ENCODE data around the gene EIF5AL1. TPM values are rescaled to one million over a fixed set of nuclear protein-coding genes. Genes with fewer than 3 reads are reported as not detected.
"Not testable (repeated sequence)": the region's sequence is repeated elsewhere in the genome, so short reads cannot be mapped to it uniquely, and the experiment has no call there.

Gene EIF5AL1
- under 1 TPM in 2 of 4 donors, not detected in 2; 0.17 to 0.19 TPM for total RNA-seq

DNA sequence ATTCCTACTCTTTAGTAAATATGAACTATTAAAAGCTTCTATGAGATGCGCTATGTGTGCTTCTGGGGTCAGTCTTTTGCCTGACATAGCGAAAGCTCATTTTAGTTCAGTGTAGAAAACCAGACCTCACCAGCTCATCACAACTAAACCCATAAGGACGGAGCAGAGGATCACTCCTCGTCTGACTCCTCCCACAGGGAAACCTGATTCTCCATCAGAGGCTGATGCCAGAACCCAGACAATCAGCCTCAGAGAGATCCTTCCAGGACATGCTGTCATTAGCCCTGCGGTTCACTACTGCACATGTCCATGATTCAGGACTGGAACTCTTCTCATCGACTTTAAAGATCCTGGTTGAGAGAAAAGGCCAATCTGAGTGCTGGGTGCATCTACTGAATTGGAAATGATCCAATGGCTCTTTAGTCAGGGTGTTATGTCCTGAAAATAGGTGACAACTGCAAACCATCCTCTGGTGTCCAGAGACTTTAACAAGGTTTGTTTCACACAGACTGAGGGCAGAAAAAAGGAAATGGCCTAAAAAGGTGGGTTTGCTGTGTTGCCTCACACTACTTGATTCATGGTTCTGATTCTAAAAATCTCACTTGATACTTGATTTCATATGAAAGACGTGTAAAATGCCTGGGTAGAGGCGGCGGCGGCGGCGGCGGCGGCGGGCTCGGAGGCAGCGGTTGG is at the start of gene EIF5AL1:
EIF5AL1 (plus strand) TSS at position 643 of the 693 bp plus-strand sequence. CDS start 117 bp downstream, outside the sequence.
- TF ChIP-seq CTCF (IDR thresholded peaks at IDR 0.05; ENCODE audit: low read depth) = not testable (repeated sequence)

GRCh38 chr10:79463578-79464496 is 48.5 kb upstream of the EIF5AL1 start:
- no peak for TF ChIP-seq CTCF (IDR thresholded peaks at IDR 0.05; ENCODE audit: low read depth)

DNA sequence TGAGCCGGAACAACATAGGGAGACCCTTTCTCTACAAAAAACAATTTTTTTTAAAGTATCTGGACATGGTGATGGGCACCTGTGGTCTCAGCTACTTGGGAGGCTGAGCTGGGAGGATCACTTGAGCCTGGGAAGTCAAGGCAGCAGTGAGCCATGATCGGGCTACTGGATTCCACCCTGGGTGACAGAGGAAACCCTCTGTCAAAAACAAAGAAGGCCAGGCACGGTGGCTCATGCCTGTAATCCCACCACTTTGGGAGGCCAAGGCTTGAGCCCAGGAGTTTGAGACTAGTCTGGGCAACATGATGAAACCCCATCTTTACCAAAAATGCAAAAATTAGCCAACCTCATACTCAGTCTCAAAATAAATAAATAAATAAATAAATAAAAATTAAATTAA is 47.0 kb upstream of the EIF5AL1 start:
- no peak for TF ChIP-seq CTCF (IDR thresholded peaks at IDR 0.05; ENCODE audit: low read depth)

- TF ChIP-seq CTCF (IDR thresholded peaks at IDR 0.05; ENCODE audit: low read depth) = no peak
Observed at GRCh38 chr10:79468015-79468560, 44.2 kb upstream of the EIF5AL1 start.

DNA sequence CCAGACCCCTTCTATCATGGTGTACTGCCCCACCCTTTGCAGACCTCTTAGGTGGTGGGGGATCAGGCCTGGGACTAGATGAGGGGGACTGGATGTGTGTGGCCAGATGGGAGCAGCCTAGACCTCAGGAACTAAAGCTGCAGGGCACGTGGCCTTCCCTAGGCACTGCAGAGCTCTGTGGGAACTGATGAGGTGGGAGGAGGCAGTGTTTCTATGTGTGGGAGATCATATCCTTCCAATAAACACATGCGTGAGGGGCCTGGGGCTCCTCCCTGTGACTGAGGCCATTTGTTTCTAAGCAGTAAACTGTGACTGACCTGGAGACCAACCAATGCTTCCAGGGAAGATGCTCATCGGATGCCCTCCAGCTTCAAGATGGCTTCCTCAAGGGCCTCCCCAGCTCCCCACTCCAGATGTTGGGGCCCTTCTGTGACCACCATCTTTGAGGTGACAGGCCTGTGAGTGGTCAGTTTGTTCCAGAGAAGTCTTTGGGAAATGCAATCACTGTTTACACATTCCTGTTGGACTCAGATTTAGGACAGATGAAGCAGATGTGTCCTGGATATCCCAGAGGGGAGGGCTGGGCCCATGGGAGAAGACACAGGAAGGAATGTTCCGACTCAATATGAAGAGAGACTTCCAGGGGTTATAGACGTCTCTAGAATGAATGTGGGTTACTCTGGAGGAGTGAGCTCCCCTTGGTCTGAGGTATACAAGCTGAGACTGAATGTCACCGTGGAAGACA is 43.3 kb upstream of the EIF5AL1 start:
- no peak for TF ChIP-seq CTCF (IDR thresholded peaks at IDR 0.05; ENCODE audit: low read depth)

DNA sequence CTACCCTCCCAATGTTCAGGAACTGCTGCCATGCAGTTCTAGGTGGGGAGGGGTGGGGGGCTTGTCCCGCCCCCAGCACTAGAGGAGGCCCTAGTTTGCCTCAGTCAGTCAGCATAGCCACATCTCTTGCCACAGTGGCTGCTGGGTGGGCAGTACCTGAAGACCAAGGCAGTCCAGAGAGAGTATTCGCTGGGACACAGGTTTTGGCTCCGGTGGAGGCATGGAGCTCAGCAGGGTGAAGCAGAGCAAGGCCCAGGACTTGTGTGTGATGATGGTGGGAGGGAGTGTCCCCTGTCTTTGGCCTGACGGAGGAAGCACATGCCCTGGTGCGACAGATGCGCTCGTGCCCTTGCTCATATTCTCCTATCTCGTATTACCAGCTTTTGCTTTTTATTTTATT is 42.2 kb upstream of the EIF5AL1 start:
- no peak for TF ChIP-seq CTCF (IDR thresholded peaks at IDR 0.05; ENCODE audit: low read depth)
